ENCODE results near the gene POLK.

GRCh38 chr5:75558981-75559632 is 47.4 kb downstream of the POLK start:
- TF ChIP-seq CTCF (IDR thresholded peaks at IDR 0.05; ENCODE audit: extremely low read depth in 1 of 2, insufficient read depth in 1 of 2, low read depth in 1 of 2, low read length in 2 of 2) (no peak), POLR2A (IDR thresholded peaks at IDR 0.05; ENCODE audit: low read depth, low read length) (no peak)

All from endothelial cell of umbilical vein (primary cell).